Measurements from ENCODE around the gene MOG.

Gene MOG

DNA sequence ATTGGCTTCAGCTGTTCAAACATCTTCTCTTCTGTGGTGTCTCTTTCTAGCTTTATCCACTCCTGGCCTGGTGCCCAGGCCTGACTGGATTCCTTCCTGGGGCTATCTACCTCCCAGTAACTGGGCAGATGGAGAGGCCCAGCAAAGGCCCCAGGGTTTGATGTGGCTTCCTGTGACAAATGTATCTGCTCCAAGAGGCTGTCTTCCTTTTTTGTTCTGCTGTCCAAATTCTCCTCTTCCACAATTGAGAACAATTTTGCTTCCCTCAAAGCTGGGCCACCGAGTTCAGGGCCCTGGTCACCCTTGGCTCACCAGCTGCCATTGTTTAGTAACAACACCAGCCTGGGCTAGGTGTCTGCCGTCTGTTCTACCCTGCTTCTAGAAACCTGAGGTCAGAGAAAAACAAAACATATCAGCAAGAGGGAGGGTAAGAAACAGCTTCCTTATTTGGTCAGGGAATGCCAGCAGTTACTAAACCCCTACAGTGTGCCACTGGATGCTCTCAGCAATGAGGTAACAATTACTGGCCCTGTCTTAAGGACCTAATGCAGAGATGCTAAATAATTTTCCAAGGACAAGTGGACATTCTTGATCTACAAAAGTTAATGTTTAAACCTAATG, 20.2 kb downstream of the MOG start:
- DNase-seq, result no peak

DNA sequence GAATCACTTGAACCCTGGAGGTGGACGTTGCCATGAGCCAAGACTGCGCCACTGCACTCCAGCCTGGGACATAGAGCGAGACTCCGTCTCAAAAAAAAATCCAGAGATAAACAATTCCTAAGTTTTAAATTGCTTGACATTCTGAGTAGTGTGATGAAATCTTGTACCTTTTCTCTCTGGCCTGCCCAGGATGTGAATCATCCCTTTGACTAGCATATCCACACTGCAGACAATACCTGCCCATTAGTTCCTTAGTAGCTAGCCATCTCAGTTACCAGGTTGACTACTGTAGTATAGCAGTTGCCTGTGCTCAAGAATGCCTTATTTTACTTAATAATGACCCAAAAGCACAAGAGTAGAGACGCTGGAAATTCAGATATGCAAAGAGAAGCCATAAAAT, 21.2 kb downstream of the MOG start:
- no peak for DNase-seq

DNA sequence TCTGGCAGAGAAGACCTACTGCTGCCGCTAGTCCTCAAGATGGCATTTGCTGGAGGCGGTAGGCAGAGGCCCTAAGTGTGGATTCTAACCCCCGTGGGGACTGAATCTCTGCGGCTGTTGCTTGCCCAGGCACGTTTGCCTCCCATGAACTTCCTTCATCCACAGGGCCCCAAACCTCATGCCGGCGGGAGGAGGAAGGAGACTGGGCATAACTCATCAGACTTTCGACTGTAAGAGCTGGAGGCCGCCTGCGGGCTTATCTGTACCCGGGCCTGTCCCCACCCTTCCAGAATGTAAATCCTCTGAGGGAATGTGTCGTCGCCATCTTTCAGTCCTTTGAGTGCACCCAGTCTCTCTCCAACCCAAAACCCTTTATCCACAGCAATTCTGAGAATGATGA, 23.1 kb downstream of the MOG start:
- no peak for DNase-seq

DNA sequence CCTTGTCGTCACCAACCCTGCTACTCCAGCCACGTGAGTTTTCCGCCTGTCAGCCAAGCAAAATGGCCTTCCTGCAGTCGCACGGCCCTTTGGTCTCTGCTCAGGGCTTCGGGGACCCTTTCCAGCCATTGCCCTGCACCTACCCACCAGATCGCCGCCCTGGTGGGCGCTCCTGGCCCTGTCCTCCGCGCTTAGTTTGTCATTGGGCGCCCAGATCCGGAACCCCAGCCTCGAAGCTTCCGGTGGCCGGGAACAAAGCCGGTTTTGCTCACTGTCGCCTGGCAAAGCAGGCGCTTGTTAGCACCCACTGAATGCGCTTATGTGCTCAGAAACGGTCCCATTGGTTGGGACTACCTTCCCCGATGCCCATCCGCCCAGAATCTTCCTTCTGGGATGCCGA, 23.5 kb downstream of the MOG start:
- DNase-seq, result no peak

DNA sequence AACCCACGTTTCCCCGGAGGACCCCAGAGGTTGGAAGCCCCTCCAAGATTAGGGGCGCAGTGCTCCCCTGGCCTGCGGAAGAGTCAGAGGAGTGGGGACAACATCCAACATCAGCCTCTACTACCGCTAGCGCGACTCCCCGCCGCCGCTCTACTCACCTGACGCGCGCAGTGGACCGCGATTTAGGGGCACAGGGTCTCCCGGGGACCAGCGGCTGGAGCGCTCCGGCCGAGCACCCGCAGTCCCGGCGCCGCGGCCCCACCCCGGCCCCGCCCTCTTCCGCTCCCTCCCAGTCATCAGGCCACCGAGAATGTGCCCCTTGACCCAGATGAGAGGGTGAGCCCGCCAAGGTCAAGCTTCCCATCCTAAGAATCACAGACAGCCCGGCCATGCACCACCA, 24.0 kb downstream of the MOG start, which contains the start of gene ZFP57:
TSS of gene ZFP57 (minus strand) at position 249 of the 400 bp plus-strand sequence. CDS start 4,149 bp downstream, outside the sequence.
- DNase-seq, result no peak

DNA sequence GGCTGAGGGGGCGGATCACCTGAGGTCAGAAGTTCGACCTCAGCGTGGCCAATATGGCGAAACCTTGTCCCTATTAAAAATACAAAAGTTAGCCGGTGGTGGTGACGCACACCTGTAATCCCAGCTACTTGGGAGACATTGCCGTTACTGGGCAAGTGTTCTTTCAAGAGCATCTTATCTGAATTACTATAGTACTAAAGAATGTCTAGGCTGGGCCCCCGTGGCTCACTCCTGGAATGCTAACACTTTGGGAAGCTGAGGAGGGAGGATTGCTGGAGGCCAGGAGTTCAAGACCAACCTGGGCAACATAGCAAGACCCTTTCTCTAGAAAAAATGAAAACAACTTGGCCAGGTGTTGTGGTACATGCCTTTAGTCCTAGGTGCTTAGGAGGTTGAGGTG, 24.9 kb downstream of the MOG start:
- DNase-seq, result no peak

DNA sequence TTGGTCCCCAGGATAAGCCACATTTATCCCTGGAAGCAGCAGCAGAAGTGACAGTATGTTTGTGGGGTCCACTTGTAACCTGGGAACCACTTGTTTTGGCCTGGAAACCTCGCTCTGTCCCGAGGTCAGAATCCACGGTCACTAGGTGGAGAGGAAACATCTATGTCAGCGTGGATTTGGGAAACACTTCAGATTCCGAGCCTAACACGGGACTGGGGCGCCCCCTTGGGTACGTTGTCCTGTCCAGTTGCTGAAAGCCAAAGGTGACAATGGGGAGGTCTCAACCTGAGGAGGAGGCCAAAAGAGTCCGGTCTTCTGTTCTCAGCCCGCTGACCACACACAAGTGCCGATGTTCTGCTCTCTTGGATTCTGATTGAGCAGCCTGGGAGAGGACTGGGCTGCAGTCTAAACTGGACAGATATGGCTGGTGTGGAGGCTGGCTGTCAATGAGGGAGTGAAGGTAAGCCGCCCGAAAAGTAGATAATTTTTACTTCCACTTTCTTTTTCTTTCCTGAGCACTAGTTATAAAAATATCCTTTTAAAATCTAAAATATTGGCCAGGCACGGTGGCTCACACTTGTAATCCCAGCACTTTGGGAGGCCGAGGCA, 28.9 kb downstream of the MOG start:
- DNase-seq, result no peak

DNA sequence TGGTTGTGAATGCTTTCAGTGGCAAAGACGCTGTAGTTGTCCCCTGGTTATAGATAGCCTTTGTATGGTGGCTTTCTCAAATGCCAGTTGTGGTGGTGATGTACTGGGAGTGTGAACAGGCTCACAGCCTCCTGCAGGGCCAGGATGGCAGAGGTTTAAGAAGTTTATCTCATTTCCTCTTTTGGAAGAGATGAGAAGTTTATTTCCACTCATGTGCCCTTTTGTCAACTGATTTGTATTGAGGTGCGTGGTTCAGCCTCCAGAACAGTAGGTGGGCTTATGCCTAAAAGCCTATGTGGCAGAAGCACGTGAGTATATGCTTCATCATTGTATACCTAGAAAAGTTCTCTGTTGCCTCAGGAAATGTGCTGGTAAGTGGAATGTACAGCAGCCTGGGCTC, 37.7 kb downstream of the MOG start:
- DNase-seq, result no peak

DNA sequence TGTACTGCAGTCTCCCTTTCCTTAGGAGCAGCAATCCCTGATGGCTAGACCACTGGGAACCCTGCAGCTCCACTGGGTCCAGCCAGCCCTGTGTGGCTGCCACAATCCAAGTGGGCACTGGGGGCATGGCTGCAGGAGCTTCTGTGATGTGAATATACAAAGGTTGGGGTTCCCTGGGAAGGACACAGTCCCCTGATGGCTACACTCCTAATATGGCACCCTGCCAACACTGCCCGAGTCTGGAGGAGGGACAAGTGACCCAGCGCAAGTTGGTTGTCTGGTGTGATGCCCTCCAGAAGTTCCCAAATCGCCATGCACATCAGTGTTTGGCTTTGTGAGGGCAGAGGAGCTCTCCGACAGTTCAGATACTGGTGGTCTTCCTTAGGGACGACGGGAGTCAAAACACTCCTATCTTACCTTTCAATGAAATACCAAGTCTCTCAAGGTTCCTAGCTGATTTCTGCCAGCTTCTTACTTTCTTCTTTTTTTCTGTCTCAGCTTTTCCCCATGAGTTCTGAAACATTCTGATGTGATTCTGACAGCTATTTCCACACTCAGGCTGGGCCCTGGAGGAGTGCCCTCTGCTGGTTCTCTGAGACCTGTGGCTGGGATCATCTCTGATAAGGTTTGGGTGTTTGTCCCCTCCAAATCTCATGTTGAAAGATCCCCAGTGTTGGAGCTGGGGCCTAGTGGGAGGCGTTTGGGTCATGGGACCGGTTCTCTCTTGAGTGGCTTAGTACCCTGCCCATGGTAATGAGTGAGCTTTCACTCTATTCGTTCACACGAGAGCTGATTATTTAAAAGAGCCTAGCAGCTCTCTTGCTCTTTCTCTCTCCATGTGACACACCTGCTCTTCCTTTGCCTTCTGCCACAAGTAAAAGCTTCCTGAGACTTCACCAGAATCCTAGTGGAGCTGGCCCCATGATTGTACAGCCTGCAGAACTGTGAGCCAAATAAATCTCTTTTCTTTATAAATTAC, 39.5 kb downstream of the MOG start:
- DNase-seq, result no peak

DNA sequence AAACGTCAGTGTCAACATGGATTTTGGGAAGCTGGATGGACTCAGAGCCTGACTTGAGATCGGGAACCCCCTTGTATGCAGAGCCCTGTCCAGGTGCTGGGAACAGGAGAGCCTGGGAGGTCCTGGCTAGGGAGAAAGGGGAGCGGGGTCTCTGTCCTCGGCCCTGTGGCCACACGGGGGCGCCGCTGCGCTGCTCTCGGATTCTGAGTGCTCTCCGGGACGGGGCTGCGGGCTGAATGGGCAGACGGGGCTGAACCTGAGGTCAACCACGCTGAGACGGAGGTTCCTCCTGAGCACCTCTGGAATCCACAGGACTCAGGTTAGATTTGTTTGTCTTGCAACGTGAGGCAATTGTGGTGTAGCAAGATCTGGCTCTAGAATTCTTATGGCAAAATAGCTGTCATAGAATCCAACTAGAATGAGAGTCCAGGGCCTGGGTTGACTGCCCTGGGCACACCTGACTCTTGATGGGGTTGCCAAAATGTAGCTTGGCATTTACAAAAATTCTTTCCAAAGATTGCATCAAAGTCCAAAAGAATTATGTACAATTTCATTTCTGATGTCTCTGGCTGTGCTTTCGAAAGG, 45.7 kb downstream of the MOG start:
- peak; percentile 82 for DNase-seq

DNA sequence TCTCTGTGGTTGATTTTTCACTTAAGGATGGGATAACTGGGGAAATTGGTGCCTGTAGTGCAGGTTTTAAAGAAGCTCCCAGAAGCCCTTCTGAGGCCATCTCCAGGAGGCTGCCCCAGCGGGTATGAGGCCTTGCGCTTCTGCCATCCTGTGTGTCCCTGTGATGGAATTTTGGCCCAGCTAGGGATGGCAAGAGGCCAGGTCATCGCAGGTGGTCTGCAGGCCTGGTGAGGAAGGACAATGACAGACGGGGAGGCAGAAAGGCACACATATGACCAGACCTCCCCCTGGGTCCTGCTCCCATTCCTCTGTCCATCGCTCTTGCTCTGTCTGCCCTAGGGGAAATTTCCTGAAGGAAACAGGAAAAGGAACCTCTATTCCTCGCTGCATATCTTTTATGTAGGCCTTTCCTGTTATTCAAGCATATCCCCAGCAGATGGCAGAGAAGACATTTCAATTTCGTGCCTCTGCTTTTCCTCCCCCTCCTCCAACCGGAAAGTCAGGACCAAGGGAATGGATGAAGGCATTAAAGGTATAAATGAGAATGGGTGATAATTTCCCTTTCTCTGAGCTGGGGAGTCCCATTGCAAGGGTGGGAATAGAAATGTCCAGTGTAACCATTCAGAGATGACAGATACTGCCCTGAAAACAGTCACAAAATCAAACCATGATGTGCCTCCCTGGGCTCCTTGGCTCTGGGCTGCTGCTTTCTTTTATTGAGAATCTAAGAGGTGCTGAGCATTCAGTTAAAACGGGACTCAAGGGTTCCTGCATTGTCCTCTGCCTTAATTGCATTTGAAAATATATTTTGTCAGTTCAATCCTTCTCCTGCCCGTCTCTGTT, 48.7 kb downstream of the MOG start:
- DNase-seq, result peak; percentile 34

DNA sequence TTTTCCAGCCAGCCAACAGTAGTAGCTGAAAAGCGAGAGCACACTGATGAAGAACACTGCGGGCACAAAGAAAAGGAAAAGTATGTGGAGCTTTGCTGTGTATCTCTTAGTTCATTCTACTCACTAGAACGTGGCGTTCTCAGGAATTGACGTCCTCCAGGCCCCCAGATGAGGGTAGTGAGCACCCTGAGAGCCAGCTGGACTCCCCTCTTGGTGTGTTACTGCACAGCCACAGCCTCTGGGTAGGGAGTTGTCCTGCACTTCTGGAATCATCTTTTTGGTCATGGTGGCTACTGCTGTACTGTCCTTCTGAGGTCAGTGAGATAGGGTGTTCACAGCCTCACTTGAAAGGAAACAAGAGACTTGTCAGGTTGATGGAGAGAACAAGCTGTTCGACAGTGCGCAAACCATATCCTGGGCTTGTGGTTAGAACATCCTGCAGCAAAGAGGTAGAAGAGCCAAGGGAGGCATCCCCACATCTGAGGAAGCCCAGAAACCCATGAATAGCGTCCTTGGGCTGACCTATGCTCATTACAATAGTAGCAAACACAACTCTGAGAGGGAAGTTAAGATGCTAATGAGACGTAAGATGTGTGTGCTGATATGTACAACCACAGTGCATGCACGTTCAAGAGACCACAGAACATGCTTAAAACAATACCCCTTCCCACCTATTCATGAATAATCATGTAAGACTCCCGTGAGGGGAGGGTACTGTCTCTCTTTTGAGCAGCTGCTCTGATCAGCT, 51.7 kb downstream of the MOG start:
- DNase-seq, result peak; percentile 76

DNA sequence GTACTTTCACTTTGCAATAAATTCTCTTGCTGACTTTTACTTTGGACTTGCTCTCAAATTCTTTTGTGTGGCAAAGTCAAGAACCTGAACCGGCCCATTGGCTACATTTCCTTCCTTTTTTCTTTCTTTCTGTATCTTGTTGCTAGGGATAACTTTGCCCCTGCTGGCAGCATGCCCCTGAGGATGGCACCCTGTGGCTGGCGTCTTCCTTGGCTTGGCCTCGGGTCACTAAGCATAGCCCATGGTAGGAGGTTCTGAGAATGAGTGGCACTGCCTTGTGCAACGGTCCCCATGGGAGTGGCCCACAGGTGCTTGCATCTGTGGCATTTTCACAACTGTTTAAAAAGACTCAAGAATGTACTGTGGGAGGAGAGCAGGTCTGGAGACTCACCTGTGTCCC, 52.3 kb downstream of the MOG start:
- peak; percentile 19 for DNase-seq

DNA sequence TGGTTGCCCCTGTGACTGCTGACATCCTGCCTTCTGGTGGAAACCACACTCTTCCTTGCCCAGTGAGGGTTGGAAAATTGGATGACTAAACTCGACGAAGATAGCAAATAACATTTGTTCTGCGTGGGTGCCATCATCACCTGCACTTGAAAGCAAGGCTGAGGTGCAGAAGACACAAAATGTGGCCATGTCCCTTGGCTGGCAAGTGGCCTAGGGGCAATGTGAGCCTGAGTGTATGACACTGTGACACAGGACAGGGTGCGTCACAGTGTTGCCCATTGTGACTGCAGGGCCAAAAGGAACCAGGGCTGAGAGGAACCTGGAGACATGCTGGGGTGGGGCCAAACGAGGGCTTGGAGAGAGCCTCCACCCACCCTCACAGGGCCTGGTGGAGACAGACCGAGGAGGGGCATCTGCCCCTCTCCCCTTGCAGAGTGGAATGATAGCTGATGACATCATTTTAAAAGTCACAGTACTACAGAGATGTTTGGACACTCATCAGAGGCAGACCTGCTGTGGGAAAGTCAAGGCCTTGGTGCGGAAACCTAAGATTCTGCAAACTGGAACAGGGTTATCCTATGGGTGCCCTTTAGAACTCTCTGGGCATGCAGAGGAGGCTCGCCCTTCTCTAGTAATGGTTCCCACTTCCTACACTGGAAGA, 53.5 kb downstream of the MOG start:
- no peak for DNase-seq

DNA sequence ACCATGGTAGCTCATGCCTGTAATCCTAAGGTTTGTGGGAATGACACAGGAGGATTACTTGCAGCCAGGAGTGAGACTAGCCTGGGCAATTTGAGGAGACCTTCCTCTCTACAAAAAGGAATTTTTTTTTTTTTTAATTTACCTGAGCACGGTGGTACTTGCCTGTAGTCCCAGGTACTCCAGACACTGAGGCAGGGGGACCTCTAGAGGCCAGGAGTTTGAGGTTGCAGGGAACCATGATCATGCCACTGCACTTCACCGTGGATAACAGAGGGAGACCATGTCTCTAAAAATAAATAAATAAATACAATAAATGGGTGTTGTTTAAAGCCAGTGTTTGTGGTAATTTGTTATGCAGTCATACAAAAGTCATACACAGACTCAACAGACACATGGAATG, 64.0 kb downstream of the MOG start:
- DNase-seq, result peak; percentile 65

Data from CD4-positive, alpha-beta T cell treated with Interleukin-6 for 4 hours (primary cell).